SH-SY5Y (cell line): Measurements from ENCODE around the gene CTNNA3.

Experiments
- GATA2 ChIP-seq: IDR thresholded peaks from 2 replicates; pipeline ENCODE4 v1.6.1; 2011; ENCODE audit warnings: mild to moderate bottlenecking, low read depth, low read length
- GATA3 ChIP-seq: IDR thresholded peaks from 2 replicates; pipeline ENCODE4 v1.6.1; 2011; ENCODE audit warnings: low read depth, mild to moderate bottlenecking, low read length, moderate library complexity

- no peak for TF ChIP-seq GATA2
- no peak for TF ChIP-seq GATA3
These were observed 1493.9 kb downstream of the CTNNA3 start for GRCh38 chr10:66202101-66202500.
